Measurements from ENCODE around the gene DTNB.

Gene DTNB

DNA sequence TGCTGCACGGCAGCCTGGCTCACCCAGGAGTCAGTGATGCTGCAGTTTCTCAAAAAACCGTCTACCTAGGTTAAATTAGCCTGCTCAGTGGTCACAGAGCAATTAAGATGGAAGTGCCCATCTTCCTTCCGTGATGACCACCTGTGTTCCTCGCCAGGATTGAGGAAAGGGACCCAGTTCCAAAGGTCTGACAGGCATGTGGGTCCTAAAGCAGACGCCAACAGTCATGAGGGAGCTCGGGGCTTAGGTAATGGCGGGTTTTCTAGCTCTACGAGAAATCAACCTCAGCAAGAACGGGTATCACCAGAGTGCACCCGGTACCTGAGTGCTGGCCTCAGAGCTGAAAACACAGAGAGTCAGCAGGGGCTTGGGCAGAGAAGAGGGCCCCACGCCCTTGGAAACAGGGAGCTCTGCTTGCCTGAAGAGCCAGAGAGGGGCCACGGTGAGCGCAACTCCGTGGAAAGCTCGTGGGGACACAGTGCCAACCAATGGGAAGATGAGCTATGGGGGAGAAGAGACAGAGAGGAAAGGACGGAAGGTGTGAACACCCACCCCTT, 297.3 kb downstream of the DTNB start:
- no peak for TF ChIP-seq EZH2phosphoT487 (conservative IDR thresholded peaks at IDR 0.05; ENCODE audit: low read length)
- TF ChIP-seq, protein P1, sequence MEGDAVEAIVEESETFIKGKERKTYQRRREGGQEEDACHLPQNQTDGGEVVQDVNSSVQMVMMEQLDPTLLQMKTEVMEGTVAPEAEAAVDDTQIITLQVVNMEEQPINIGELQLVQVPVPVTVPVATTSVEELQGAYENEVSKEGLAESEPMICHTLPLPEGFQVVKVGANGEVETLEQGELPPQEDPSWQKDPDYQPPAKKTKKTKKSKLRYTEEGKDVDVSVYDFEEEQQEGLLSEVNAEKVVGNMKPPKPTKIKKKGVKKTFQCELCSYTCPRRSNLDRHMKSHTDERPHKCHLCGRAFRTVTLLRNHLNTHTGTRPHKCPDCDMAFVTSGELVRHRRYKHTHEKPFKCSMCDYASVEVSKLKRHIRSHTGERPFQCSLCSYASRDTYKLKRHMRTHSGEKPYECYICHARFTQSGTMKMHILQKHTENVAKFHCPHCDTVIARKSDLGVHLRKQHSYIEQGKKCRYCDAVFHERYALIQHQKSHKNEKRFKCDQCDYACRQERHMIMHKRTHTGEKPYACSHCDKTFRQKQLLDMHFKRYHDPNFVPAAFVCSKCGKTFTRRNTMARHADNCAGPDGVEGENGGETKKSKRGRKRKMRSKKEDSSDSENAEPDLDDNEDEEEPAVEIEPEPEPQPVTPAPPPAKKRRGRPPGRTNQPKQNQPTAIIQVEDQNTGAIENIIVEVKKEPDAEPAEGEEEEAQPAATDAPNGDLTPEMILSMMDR (IDR thresholded peaks at IDR 0.05; ENCODE audit: insufficient read depth, low read length, poor library complexity, severe bottlenecking), result no peak
- Histone ChIP-seq H3K4me2 (ENCODE audit: low read depth, low read length, poor library complexity, severe bottlenecking) (peak overlapping the region; percentile 52), H3K36me3 (ENCODE audit: low read length) (no peaks in the 10 kb centered on the region), H3K27me3 (ENCODE audit: low read length) (no peaks in the 10 kb centered on the region), H2AFZ (ENCODE audit: low read depth, low read length, severe bottlenecking) (peak overlapping the region; percentile 83), H3K9me3 (ENCODE audit: insufficient read depth, low read length) (no peaks in the 10 kb centered on the region), H3K9me2 (replicated peaks; ENCODE audit: insufficient read depth, low read length) (no peaks in the 10 kb centered on the region), H3K4me3 (ENCODE audit: insufficient read depth, low read length, poor library complexity, severe bottlenecking) (no peak overlapping the region), H4K20me1 (ENCODE audit: low read depth, low read length) (no peaks in the 10 kb centered on the region), H3K9ac (ENCODE audit: low read length) (peak overlapping the region; percentile 30; the same call in 1 of the 2 replicates), H3K27ac (ENCODE audit: low read depth, low read length) (0 out of 2 replicates have a peak overlapping the region, but pooled peaks have one; percentile 24), H3K79me2 (ENCODE audit: insufficient read depth, low read length) (no peaks in the 10 kb centered on the region), H3F3A (ENCODE audit: insufficient read depth) (peaks cover 24% of the 10 kb centered on the region)

DNA sequence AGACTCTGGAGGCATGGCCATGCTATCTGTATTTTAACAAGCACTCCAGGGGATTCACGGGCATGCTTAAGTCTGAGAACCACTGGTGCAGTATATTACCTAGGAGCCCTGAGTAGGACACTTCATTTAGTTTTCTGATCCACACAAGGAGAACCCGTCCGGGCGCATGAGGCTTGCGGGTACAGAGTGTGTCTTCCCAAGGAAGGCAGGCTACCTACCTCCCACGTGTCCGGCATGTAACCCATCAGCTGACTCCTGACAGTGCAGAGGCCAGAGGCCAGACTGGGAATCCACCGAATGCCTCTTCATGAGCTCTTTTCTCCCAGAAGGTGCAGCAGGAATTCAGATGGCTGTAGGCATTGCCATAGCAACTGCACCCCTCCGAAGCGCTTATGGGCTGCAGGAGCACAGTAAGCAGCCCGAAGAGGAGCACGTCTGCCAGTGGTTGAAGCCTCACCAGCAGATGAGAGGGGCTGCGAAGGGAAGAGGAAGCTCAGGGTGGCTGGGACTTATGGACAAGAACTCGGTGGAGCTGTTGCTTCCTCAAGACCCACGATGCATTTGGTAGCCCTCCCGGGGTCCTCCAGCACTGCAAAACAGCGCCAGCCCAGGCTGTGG, 297.9 kb downstream of the DTNB start:
- H2AFZ ChIP-seq (ENCODE audit: low read depth, low read length, severe bottlenecking), result no peak overlapping the region
- H3K9me3 ChIP-seq (ENCODE audit: insufficient read depth, low read length), result no peaks in the 10 kb centered on the region
- H3K79me2 ChIP-seq (ENCODE audit: insufficient read depth, low read length), result no peaks in the 10 kb centered on the region
- no peak overlapping the region for H3K4me3 ChIP-seq (ENCODE audit: insufficient read depth, low read length, poor library complexity, severe bottlenecking)
- TF ChIP-seq EZH2phosphoT487 (conservative IDR thresholded peaks at IDR 0.05; ENCODE audit: low read length), result no peak
- TF ChIP-seq, protein P1 (IDR thresholded peaks at IDR 0.05; ENCODE audit: insufficient read depth, low read length, poor library complexity, severe bottlenecking), result no peak
- H3F3A ChIP-seq (ENCODE audit: insufficient read depth), result peaks cover 19% of the 10 kb centered on the region
- no peaks in the 10 kb centered on the region for H3K9me2 ChIP-seq (replicated peaks; ENCODE audit: insufficient read depth, low read length)
- no peak overlapping the region for H3K27ac ChIP-seq (ENCODE audit: low read depth, low read length)
- H3K27me3 ChIP-seq (ENCODE audit: low read length), result no peaks in the 10 kb centered on the region
- H3K9ac ChIP-seq (ENCODE audit: low read length), result no peak overlapping the region
- no peaks in the 10 kb centered on the region for H3K36me3 ChIP-seq (ENCODE audit: low read length)
- H4K20me1 ChIP-seq (ENCODE audit: low read depth, low read length), result no peaks in the 10 kb centered on the region
- no peak overlapping the region for H3K4me2 ChIP-seq (ENCODE audit: low read depth, low read length, poor library complexity, severe bottlenecking)

GRCh38 chr2:25374827-25375226, 298.6 kb downstream of the DTNB start:
- Histone ChIP-seq H3K9me2 (replicated peaks; ENCODE audit: insufficient read depth, low read length) (no peaks in the 10 kb centered on the region), H3K79me2 (ENCODE audit: insufficient read depth, low read length) (no peaks in the 10 kb centered on the region), H2AFZ (ENCODE audit: low read depth, low read length, severe bottlenecking) (no peak overlapping the region), H3F3A (ENCODE audit: insufficient read depth) (peaks cover 13% of the 10 kb centered on the region), H3K27me3 (ENCODE audit: low read length) (no peaks in the 10 kb centered on the region), H3K4me3 (ENCODE audit: insufficient read depth, low read length, poor library complexity, severe bottlenecking) (no peak overlapping the region), H3K9ac (ENCODE audit: low read length) (no peak overlapping the region), H3K9me3 (ENCODE audit: insufficient read depth, low read length) (no peaks in the 10 kb centered on the region), H3K4me2 (ENCODE audit: low read depth, low read length, poor library complexity, severe bottlenecking) (no peak overlapping the region), H3K27ac (ENCODE audit: low read depth, low read length) (0 out of 2 replicates have a peak overlapping the region, but pooled peaks have one; percentile 69), H3K36me3 (ENCODE audit: low read length) (no peaks in the 10 kb centered on the region), H4K20me1 (ENCODE audit: low read depth, low read length) (no peaks in the 10 kb centered on the region)
- no peak for TF ChIP-seq EZH2phosphoT487 (conservative IDR thresholded peaks at IDR 0.05; ENCODE audit: low read length)
- TF ChIP-seq, protein P1 (IDR thresholded peaks at IDR 0.05; ENCODE audit: insufficient read depth, low read length, poor library complexity, severe bottlenecking), result no peak
